Sciatic nerve (tissue), 2 donors: ENCODE measurements around the gene MSRB3. TPM values are rescaled to one million over a fixed set of nuclear protein-coding genes. Genes with fewer than 3 reads are reported as not detected.
"Not testable (repeated sequence)": the region's sequence is repeated elsewhere in the genome, so short reads cannot be mapped to it uniquely, and the experiment has no call there.

Experiments
- ATAC-seq: fragments of 200-7000 bp; cut with Tn5 transposase; one replicate; pipeline ENCODE4 v1.9.1; 2020; ENCODE audit warnings: mild to moderate bottlenecking, moderate library complexity
- DNase-seq: peaks from one replicate; pipeline ENCODE4 v3.0.0-alpha.2; 2020; ENCODE audit warnings: low spot score
- intact Hi-C: fragments of 100-400 bp; cut with DNase I; formaldehyde crosslinking; loops from one replicate; pipeline ENCODE4 v1.14.2; 2022
- total RNA-seq: library from RNA; stranded (reverse); fragmentation: NEBNext Ultra II Directional; extraction: Animal tissue kit (Norgen Biotek cat#: 25700); gene quantifications from one replicate; pipeline ENCODE4 v1.2.1, GENCODE V29; 2021
- donor health status: DM: no; HTN: no; CAD: no.
- donor health status: DM: no; HTN: no; CAD: no.

MSRB3 gene
- total RNA-seq, 1 donor from 2014 or later = 64.2 TPM

DNA sequence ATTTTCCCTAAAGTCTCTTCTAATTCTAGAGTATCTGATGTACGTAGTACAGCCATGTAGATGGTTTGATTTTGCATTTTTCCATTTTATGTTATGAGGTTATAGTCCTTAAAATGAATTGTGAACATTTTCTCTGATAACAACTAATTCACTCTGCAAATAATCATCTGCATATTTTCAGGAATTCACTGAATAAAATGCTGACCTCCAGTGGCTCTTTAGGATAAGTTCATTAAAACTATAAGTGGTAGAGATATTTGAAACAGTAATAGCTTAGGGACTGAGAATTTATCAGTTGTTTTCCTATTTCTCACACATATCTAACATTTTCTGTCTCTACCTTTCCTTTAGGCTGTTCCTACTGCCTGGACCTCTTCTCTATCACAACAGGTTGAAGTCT lies 4.4 kb downstream of the MSRB3 start:
- intact Hi-C loops = no loop called here
- ATAC-seq = no peak
- DNase-seq = no peak

DNA sequence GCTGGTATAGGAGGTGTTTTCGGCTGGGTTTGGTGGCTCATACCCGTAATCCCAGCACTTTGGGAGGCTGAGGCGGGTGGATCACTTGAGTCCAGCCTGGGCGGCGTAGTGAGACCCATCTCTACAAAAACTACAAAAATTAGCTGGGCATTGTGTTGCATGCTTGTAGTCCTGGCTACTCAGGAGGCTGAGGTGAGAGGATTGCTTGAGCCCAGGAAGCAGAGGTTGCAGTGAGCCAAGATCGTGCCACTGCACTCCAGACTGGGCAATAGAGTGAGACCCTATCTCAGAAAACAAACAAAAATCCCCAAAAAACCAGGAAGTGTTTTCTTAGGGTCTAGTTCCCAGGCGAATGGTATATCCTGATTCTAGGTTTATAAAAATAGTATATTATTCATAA lies 7.0 kb downstream of the MSRB3 start:
- ATAC-seq, DNase-seq, intact Hi-C loops: not testable (repeated sequence)

DNA sequence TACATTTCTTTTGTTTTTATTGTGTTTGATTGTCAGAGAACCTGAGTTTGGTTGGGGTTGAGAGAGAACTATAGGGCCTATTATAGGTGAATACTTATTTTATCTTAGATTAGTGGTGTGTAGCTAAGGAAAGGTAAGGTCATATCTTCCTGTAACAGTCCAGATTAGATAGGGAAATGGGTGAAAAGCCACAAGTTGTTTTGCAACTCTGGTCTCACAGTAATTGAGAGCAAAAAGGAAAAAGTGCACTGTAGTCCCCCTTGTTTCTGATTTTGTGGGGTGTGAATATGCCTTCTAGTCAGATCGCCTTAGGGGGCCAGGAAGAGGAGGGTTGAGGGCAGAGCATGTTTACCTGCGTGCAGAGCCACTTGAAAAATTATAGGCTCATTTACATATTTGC lies 8.9 kb downstream of the MSRB3 start:
- DNase-seq (no peak), ATAC-seq (no peak)
- intact Hi-C loops = no loop called here

DNA sequence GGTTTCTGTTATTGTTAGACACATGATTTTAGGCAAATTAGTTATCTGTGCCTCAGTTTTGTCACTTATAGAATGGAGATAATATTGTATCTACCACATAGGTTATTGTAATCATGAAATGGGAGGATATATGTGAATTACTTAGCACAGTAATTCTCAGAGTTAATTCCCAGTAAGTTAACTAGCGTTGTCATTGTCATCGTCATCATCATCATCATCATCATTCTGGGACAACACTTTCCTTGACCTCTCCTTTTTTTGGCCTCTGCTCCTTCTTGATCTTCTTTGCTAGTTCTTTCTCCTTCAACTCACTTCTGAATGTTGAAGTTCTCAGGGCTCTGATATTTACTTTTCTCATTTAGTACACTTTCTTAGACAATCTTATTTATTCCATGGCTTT lies 13.8 kb downstream of the MSRB3 start:
- DNase-seq (no peak), ATAC-seq (no peak)
- intact Hi-C loops = no loop called here

DNA sequence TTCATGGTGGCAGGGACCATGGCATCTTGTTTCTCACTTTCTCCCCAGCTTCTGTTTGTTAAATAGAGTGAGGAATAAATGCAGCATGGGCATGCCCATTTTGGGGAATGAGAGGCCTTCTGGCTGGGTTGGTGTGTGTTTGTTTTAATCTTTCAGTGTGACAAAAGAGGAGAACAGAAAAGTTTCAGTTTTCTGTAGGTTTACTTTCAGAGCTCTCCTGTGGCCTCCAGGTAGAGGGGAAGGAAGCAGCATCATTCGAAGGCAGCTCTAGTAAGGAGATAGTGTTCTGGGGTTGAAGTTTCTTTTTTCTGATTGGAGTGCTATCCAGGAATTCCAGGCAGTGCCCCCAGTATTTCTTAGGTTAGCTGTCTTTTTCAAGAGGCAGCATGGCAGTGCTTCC lies 15.3 kb downstream of the MSRB3 start:
- intact Hi-C loops = no loop called here
- DNase-seq = no peak
- ATAC-seq = no peak

DNA sequence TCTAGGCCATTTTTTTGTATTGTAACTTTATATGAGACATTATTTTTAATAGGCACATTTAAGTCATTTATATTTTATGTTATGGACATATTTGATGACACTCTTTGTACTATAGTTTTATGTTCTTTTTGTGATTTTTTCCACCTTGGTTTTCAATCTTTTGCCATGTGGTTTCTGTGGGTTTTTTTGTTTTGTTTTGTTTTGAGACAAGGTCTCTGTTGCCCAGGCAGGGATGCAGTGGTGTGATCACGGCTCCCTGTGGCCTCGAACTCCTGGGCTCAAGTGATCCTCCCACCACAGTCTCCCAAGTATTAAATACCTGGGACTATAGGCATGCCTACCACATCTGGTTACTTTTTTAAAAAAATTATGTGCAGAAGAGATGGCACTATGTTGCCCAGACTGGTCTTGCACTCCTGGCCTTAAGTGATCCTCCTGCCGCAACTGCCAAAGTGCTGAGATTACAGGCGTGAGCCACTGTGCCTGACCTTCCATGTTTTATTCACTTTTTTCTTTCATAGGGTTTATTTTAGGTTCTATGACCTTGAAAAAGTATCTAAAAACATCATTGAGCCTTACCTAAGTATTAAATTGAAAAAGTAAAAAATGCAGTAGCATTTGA lies 16.3 kb downstream of the MSRB3 start:
- intact Hi-C loops = no loop called here
- ATAC-seq (no peak), DNase-seq (no peak)

DNA sequence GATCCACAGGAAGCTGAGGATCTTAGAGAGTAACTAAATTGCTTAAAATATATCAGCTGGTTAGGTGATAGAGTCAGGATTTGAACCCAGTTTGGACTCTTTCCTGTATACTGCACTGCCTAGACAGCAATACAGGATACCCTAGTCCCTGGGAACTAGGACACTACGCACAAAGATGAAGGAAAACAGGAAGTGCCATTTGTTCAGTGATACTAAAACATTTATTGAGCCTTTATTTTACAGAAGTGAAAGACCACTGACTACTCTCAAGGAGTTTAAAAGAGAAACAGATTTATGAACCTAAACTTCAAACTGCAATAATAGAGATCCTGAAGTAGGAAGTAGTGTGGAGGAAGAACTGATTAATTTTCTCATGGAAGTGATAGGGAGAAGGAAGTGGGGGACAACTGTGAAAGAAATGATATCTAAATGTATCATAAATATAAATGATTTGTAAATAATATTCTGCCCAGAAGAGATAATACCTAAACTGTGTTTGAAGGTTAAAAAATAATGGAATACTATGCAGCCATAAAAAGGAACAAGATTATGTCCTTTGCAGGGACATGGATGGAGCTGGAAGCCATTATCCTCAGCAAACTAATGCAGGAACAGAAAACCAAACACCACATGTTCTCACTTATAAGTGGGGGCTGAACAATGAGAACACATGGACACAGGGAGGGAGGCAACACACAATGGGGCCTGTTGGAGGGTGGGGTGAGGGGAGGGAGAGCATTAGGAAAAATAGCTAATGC lies 18.2 kb downstream of the MSRB3 start:
- DNase-seq = no peak
- ATAC-seq = no peak
- intact Hi-C loops = no loop called here

DNA sequence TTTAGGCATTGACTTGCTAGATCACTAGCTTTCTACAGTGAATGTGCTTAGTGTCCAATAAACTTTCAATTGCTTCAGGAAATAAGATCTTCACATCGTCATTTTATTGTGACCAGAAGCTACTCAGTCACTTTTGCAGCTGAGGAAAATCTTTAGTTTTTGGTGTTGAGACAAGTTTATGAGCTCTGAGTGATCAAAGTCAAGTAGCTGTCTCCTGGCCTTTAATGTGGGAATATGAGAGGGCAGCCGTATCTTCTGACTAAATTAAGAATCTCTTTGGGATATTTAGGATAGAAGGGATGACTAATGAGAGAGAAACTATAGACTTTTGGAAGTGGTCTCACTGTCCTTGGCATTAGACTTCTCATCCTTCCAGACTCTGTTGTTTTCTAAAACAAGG lies 21.6 kb downstream of the MSRB3 start:
- intact Hi-C loops = no loop called here
- DNase-seq = no peak
- no peak for ATAC-seq

DNA sequence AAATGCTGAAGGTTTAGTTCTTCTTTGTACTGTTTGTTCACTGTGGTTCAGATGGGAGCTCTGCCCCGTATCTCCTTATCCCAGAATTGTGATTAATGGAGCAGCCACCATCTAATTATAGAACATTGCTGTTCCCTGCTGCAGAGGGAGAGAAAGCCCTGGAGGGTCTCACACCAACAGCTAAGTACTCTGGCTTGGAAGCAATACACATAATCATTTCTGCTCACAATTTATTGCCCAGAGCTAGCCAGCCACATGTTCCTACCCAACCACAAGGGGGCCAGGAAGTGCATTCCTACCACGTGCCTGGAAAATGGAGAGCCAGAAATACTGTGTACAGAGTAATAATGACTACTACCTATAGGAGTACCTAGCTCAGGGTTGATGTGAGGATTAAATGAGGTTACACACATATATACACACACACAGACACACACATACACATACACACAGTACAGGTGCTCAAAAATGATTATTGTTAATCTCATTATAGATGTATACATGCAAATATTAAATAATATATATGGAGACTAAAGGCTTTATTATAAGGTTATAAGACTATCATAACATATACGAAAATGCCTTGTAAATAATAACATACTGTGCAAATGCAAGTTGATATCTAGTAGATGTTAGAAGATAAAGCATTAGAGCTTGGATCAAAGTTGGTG lies 22.3 kb downstream of the MSRB3 start:
- ATAC-seq = no peak
- DNase-seq = no peak
- intact Hi-C loops = no loop called here

DNA sequence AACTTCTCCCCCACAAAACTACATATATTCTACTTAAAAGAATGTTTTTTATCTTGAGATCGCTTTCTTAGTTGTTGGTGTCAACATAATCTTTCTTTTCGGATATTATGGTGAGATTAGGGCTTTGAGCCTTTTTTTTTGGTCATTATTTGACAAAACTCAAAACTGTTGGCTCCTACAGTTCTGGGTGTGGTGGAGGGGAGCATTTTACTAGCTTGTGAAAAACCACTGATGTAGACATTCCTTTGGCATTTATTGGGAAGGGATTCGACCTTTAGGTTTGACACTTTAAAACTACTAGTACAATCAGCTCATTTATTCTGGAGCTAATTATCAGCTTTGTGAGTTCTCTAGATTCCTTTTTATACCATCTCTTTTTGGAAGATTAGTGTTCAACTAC lies 24.4 kb downstream of the MSRB3 start:
- ATAC-seq (no peak), DNase-seq (no peak)
- intact Hi-C loops = no loop called here

DNA sequence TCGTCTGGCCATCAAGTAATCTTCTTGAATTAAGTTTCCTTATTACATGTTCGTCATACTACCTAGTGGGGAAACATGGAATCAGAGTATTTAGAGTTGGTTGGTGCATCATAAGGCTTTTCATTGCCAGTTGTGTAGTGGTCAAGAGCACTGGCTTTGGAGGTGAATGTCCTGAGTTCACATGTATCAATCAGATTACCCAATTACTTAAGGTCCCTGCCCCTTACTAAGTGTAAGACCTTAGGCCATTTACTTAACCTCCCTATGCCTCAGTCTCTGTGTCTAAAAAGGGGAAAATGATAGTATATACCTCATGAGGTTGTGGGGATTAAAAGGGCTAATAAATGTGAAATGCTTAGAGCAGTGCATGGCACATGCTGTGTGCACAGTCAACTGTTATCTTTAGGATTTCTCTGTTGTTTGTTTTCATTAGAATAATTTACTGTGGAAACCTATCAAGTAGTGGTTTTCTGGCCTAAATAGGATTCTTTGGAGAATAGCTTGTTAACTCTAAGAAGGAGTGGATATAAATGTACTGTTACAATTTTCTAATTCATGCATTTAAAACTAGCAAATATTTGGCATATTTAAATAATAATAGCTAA lies 27.0 kb downstream of the MSRB3 start:
- no peak for ATAC-seq
- intact Hi-C loops = no loop called here
- DNase-seq = no peak

DNA sequence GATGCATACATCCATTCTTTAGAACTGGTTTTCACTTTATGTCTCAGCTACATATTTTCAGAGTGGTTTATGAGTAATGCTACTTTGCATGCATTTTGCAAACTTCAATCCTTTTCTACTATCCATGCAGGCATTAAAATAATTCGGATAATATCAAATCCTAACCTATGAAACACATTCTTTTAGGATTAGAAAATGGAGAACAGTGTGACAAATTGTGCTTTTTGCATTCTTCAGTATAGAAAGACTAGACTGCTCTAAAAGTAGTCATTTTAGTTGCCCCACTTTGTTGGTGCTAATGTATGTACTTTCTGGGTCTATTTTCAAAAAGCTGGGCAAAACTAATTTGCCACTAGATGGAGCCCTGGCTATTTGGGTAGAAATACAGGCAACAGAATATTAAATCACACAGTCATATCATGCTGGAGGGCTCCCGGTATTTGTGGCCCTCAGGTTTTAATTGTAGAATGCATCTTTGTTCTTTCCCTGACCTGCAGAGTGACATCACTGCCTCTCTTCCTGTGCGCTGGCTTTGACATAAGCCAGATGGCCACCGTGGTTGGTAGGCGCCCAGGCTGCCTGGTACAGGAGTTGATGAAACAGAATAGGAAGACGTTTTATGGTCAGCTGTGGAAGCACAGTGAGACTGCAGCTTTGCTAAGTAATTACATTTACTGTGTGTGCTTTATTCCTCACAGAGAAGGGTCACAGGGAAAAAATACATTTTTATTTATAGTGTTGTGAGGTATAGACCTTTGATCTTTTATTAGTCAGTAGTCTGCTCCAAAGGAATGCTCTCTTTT lies 28.1 kb downstream of the MSRB3 start:
- intact Hi-C loops = no loop called here
- no peak for DNase-seq
- ATAC-seq = peak; percentile 36

DNA sequence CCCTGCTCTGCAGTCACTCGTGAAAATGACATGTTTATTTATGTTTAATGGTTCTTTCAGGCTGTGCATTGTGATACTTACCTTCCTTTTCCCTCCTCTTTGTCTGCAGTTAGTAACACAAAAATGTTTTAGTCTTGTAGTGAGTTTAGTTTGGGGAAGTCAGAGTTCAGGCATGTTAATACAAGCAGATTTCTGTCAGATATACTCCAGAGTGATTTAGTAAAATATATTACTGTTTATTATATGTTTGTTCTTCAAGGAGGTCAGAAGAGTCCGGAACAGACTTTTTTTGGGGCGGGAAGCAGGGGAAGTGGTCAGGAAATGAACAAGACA lies 28.7 kb downstream of the MSRB3 start:
- ATAC-seq = no peak
- intact Hi-C loops = no loop called here
- DNase-seq = no peak

DNA sequence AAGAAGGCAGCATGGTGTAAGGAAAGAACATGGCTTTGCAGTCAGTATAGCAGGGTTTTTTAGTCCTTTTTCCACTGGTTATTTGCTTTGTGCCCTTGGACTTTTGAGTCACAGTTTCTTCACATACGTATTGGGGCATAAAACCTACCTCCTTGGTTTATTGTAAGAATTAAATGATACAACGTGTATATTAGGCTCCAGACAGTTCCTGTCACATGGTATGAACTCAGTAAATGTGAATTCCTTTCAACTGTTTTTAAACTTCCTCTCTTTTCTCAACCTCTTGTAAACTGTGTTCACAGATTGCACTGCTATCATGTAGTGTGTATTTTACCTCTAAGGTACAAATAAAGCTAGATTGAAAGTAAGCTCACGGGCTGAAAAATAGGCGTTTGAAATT lies 29.5 kb downstream of the MSRB3 start:
- ATAC-seq (no peak), DNase-seq (no peak)
- intact Hi-C loops = no loop called here

DNA sequence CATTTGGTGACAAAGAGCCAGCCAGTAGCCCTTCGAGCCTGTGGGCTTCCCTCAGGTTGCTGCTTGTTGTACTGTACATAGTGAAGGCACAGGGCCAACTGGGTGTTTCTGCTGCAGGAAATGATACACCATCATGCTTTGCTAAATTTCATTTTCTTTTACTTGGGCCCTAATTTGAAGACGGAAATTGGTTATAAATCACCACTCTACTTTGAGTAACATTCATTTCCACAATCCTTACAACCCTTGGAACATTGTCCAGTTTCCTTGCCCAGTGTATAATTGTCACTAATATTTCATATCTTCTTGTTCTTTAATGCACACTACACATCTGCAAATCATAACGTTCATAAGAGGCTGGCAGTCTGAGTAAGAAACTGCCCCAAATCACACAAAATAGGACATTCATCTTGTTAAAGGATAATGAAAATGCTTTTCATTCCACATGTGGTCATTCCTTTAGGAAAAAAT lies 30.2 kb downstream of the MSRB3 start:
- intact Hi-C loops = no loop called here
- ATAC-seq (no peak), DNase-seq (no peak)

DNA sequence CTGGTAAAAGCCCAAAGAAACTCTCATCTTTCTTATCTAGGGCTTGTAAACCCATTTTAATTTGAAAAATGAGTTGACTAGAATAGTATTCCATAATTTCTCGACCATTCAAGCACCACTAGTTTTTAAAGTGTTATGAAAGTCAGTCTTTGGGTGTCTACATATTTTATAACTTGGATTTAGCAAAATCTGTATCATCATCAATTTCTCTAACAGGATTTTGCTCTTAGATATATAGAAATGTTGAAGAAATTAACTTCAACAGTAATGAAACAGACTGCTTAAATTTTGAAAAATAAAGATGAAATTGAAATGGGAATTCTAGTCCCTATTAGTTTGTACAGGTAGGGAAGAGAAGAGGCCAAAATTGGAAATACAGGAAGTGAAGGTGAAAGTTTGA lies 32.8 kb downstream of the MSRB3 start:
- no peak for DNase-seq
- intact Hi-C loops = no loop called here
- no peak for ATAC-seq

DNA sequence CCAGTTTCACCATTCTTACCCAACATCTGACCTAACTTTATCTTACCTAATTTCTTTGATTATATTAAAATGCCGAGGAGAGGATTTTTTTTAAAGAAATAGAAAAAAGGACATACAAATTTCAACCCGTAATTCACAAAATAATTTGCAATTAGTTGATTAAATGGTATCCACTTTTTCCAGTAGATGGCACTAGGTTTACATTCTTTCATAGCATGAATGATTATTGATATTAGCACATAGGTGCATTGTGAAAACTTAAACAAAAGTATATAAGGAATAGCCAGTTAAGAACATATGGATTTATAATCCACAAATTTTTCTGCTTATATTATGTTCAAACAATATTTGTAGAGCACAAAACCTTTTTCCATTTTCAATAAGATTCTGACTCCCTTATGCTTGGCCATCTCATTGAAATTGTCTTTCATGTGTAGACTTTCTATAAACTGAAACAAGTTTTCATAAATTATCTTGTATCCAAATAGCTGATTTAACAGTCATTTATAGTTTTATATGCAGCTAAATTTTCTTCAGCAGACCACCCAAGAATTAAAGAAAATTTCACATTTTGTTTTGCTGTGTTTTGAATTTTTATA lies 35.3 kb downstream of the MSRB3 start:
- DNase-seq = no peak
- intact Hi-C loops = no loop called here
- ATAC-seq = no peak

DNA sequence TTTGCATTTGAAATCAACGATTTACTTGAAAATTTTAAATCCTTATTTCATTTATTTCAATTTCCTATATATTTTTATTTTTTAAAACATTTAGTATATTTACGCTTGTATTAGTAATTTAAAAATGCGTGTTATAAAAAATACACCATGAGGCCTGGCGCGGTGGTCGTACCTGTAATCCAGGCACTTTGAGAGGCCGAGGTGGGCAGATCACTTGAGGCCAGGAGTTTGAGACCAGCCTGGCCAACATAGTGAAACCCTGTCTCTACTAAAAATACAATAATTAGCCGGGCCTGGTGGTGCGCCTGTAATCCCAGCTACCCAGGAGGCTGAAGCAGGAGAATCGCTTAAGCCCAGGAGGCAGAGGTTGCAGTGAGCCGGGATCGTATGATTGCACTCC lies 36.8 kb downstream of the MSRB3 start:
- DNase-seq, ATAC-seq, intact Hi-C loops: not testable (repeated sequence)

DNA sequence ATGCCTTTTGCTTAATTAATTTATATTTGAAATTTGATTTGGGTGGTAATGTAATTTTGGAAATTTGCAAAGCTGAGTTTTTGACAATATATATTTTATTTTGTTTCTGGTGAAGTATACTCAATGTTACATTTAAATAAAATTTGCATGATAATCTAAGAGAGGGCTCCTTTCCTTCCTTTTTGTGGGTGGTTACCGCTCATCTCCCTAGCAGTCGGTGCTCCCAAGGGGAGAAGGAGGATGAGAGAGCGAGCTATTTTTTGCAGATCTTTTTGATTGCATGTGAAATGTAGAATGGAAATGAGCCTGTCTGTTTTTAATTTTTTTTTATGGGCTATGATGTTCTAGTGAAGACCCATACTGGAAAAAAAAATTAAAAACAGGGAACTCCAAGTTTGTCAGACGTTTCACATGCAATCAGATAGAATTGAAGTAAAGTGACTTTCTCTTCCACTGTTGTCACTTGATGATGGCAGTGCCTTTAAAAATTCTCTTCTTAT lies 39.8 kb downstream of the MSRB3 start:
- intact Hi-C loops = no loop called here
- DNase-seq (no peak), ATAC-seq (no peak)
